ENCODE results near the gene SERPINH1.

Gene SERPINH1

GRCh38 chr11:75576017-75576416 lies 14.0 kb downstream of the SERPINH1 start:
- DNase-seq (ENCODE audit: low read depth in 2 of 2): no peak
- H3K4me3 ChIP-seq (replicated peaks in 1 of 2; ENCODE audit: low read depth in 2 of 2, low read length in 2 of 2): no peak overlapping the region
- TF ChIP-seq CTCF (IDR thresholded peaks at IDR 0.05; ENCODE audit: low read depth, low read length): no peak

- DNase-seq (ENCODE audit: low read depth in 2 of 2): peak; percentile 68 to 78
- no peak overlapping the region for H3K4me3 ChIP-seq (replicated peaks in 1 of 2; ENCODE audit: low read depth in 2 of 2, low read length in 2 of 2)
- TF ChIP-seq CTCF (IDR thresholded peaks at IDR 0.05; ENCODE audit: low read depth, low read length): no peak
Observed at GRCh38 chr11:75576499-75576918, 14.5 kb downstream of the SERPINH1 start.

- peak; percentile 41 to 48 for DNase-seq (ENCODE audit: low read depth in 2 of 2)
- TF ChIP-seq CTCF (IDR thresholded peaks at IDR 0.05; ENCODE audit: low read depth, low read length): peak; percentile 55
- no peak overlapping the region for H3K4me3 ChIP-seq (replicated peaks in 1 of 2; ENCODE audit: low read depth in 2 of 2, low read length in 2 of 2)
Observed at GRCh38 chr11:75577207-75577606, 15.2 kb downstream of the SERPINH1 start.

- DNase-seq (ENCODE audit: low read depth in 2 of 2): peak in 1 of 2 donors; percentile 36
- no peak for TF ChIP-seq CTCF (IDR thresholded peaks at IDR 0.05; ENCODE audit: low read depth, low read length)
- no peak overlapping the region for H3K4me3 ChIP-seq (replicated peaks in 1 of 2; ENCODE audit: low read depth in 2 of 2, low read length in 2 of 2)
Observed at GRCh38 chr11:75578977-75579376, 16.9 kb downstream of the SERPINH1 start.

- no peak for TF ChIP-seq CTCF (IDR thresholded peaks at IDR 0.05; ENCODE audit: low read depth, low read length)
- H3K4me3 ChIP-seq (replicated peaks in 1 of 2; ENCODE audit: low read depth in 2 of 2, low read length in 2 of 2): no peak overlapping the region
- no peak for DNase-seq (ENCODE audit: low read depth in 2 of 2)
Observed at GRCh38 chr11:75579841-75580240, 17.8 kb downstream of the SERPINH1 start.

- peak overlapping the region in 1 of 2 donors; percentile 45 for H3K4me3 ChIP-seq (replicated peaks in 1 of 2; ENCODE audit: low read depth in 2 of 2, low read length in 2 of 2)
- DNase-seq (ENCODE audit: low read depth in 2 of 2): no peak
- no peak for TF ChIP-seq CTCF (IDR thresholded peaks at IDR 0.05; ENCODE audit: low read depth, low read length)
Observed at GRCh38 chr11:75582506-75582894, 20.4 kb downstream of the SERPINH1 start.
